HL-60/S4 treated with phorbol 12-myristate 13-acetate at 8.2 ng/mL for 4 days and 3 days (cell line): Measurements from ENCODE around the gene CASP8.
"Not testable (repeated sequence)": the region's sequence is repeated elsewhere in the genome, so short reads cannot be mapped to it uniquely, and the experiment has no call there.

ENCODE experiments used
- in situ Hi-C: fragments of 300-500 bp; cut with MboI; formaldehyde crosslinking; loops from 2 replicates; pipeline ENCODE4 v1.15.0; 2022; ENCODE audit warnings: low sequenced_read_pairs

Gene CASP8

DNA sequence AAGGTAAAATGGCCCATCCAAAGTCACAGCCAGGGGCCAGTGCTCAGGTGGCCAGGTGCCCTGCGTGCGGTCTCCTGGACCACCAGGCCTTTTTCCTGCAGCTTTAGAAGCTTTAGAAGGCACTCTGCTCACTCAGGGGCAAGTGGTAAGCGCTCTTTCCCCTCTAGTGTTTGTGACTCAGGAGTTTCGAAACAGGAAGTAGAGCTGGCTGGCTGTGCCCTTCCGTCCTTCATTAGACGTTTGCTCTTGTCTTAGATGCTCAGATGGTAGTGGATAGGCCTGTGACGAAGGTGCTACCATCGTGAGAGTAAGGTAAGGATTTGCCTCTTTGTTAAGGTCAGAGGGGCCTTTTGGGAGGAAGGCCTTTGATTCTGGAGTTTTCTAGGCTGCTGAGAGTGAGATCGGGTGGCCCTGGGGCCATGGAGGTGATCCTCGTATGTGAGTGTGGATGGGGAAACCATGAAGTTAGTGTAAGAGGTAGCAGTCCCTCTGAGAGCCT, at the start of gene CASP8:
CASP8 (plus strand) TSS at position 235 of the 499 bp plus-strand sequence. CDS start 5,951 bp downstream, outside the sequence.
- in situ Hi-C loops, result no loop called here

GRCh38 chr2:201215963-201216362, 44.4 kb upstream of the CASP8 start:
- in situ Hi-C loops, result no loop called here

DNA sequence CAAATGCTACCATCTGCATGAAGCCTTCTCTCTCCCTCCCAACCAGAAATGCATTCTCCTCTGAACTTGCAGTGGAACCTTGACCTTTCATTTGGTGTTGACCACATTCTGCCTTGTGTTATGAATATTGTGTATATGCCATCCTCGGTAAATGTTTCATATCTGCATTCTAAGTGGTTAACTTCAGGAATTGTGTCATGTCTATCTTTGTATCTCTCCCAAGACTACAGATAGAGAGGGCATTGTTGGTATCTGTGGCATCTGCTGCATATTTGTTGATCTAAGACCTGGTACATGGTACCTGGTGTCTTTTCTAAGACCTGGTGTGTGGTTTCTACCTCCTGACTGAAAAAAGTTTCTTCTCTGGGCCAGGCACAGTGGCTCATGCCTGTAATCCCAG, 43.4 kb upstream of the CASP8 start:
- in situ Hi-C loops, result no loop called here

GRCh38 chr2:201218780-201219179, 41.6 kb upstream of the CASP8 start:
- in situ Hi-C loops, result no loop called here

GRCh38 chr2:201219328-201220096, 40.8 kb upstream of the CASP8 start:
- in situ Hi-C loops, result no loop called here

- in situ Hi-C loops, result no loop called here
Measured at GRCh38 chr2:201220102-201220570, 40.2 kb upstream of the CASP8 start.

- in situ Hi-C loops, result no loop called here
Measured at GRCh38 chr2:201223089-201224073, 37.0 kb upstream of the CASP8 start.

GRCh38 chr2:201228271-201228911, 31.9 kb upstream of the CASP8 start:
- in situ Hi-C loops, result no loop called here

GRCh38 chr2:201228912-201229290, 31.4 kb upstream of the CASP8 start:
- in situ Hi-C loops, result no loop called here

GRCh38 chr2:201231781-201232466, 28.4 kb upstream of the CASP8 start:
- in situ Hi-C loops, result no loop called here

DNA sequence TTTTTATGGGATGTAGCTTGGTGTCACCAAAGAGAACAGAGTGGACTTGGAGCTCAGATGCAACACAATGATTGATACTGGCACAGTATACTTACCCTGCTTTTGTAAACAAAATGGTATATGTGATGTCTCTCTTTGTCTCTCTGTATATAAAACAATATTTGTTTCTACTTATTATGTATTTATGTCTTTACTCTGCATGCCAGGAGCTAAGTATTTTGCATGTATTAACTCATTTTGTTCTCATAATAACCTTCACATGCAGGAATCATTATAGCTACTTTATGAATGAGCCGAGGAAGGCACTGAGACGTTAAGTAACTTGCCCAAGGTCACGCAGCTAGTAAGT, 27.9 kb upstream of the CASP8 start:
- in situ Hi-C loops, result no loop called here

DNA sequence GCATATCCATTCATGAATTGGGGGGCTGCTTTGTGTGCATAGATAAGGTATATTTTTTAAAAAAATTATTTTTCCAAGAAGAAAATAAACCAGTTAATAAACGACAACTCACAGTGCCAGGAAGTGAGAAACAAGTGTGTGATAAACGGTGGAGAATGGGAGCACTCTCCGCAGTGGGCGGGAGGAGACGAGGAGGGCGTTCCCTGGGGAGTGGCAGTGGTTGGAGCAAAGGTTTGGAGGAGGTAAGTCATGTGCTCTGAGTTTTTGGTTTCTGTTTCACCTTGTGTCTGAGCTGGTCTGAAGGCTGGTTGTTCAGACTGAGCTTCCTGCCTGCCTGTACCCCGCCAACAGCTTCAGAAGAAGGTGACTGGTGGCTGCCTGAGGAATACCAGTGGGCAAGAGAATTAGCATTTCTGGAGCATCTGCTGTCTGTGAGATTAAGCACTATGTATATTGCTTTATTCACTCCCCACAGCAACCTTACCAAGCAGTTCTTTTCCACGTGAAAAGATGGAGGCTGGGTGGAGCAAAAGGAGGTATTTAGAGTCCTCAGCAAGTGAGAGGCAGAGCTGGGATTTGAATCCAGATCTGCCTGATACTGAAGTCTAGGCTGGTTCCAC, 27.0 kb upstream of the CASP8 start:
- in situ Hi-C loops, result no loop called here

DNA sequence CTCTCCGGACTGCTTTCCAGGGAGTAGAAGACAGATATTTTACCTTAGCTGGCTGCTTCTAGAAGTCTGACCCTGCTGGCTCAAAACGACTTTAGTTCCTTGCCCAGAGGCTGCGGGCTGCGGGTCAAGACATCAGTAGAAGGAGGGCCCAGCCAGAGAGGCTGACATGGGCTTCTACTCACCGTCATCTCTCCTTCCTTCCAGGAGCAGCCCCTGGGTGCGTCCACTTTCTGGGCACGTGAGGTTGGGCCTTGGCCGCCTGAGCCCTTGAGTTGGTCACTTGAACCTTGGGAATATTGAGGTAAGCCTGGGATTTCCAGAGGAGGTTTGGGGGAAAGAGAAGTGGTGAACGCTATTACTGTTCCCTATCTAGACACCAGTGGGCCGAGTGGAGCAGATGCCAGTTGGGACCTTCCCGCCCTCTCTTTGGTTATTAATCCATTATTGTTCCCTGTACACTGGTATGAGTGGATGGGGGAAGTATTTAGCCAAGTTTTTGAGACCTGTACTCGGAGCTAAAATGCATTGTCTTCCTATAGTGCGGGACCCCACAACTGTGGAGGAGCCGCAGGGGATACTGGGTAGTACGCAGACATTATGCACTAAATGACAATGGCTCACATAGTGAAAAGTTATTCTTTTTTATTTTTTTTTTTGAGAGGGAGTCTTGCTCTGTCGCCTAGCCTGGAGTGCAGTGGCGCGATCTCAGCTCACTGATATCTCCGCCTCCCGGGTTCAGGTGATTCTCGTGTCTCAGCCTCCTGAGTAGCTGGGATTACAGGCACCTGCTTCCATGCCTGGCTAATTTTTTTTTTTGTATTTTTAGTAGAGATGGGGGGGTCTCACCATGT, 26.3 kb upstream of the CASP8 start:
- in situ Hi-C loops, result no loop called here

- in situ Hi-C loops, result no loop called here
Measured at GRCh38 chr2:201234663-201235135, 25.6 kb upstream of the CASP8 start.

DNA sequence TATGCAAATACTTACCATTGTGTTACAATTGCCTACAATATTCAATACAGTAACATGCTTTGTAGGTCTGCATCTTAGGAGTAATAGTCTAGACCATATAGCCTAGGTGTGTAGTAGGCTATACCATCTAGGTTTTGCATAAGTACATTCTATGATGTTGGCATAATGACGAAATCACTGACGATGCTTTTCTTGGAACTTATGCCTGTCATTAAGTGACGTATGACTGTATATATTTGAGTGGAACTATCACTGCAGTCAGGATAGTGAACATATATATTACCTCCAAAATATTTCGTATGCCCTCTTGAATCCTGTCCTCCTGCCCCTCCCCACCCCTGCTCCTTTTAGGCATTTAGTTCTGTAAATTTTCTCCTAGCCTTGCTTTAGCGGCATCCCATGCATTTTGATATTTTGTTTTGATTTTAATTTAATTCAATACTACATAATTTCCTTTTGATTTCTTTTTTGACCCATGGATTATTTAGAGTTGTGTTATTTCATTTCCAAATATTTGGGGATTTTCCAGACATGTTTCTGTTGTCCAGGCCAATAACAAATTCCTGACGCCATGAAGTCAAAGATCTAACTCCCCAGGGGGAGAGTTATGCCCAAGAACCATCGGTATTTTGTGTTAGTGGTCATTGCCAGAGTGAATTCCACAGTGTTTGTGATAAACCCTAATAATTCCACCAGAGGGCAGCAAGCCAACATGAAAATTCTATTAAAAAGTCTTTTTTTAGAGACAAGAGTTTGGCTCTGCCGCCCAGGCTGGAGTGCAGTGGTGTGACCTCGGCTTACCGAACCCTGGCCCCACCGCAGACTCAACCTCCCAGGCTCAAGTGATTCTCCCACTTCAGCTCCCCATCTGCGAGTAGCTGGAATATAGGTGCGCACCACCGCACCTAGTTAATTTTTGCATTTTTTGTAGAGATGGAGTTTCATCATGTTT, 24.2 kb upstream of the CASP8 start:
- in situ Hi-C loops, result no loop called here

DNA sequence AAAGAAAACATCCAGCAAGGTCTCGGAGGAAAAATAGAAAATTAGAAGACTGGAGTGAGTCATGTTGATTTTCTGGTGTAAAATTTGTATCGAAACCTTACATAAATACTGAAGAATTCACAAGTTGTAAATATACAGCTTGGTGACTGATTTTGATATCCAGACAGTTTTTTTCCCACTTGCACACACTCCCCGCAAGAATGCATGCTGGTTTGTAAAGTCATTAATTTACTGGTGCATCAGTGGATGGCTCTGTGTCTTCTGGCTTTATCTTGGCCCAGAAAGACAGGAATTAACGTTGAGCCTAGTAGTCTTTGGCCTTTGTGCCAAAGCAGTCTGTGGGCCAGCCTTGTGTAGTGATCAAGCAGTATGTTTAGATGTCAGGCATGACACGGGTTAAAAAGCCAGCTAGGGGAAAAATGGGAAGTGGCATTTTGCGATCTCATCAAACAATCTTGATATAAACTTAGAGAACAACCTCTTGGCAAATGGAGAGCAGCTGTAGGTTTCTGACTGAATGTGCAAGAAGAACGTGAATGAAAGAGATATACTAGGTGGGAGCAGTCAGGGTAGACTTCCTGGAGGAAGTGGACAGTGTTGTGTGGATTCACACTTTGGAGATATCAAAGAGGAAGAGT, 22.7 kb upstream of the CASP8 start:
- in situ Hi-C loops, result no loop called here

DNA sequence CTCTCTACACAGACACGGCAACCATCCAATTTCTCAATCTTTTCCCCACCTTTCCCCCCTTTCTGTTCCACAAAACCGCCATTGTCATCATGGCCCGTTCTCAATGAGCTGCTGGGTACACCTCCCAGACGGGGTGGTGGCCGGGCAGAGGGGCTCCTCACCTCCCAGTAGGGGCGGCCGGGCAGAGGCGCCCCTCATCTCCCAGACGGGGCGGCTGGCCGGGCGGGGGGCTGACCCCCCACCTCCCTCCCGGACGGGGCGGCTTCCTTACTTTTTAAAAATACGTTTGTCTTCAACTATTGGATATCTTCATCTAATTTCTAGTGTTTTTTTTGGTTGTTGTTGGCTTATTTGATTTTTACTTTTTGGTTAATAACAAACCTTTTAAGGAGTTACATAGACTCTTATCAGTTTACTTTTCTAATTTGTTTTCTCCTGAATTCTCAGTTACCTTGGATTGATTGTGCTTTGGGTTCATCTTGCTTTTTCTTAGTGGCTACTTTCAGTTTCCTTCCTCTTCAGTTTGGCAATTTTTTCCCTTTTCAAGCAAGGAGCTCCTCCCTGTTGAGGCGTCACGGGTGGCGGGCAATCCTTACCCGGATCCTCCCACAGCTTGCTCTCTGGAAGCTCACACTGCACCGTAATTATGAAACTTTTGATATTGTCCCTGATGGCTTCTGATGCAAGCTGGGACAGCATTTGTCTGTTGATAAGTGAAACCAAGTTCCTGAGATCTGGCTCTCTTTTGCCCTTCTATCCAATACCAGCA, 21.0 kb upstream of the CASP8 start:
- in situ Hi-C loops, result not testable (repeated sequence)
